Stimulated activated CD4-positive, alpha-beta T cell treated with anti-CD3 and anti-CD28 coated beads, Interleukin-4, amount 100 ng/mL, for 48 hours (primary cell): ENCODE results near the gene MYEOV.
A peak's percentile ranks its signal among the peaks of the same experiment; 100 is the strongest.

Source experiments
- DNase-seq, 2 donors: peaks; one replicate each; pipeline ENCODE4 v3.0.0-alpha.2; 2020; ENCODE audit warnings: low read depth in 2 of 2

The MYEOV gene

DNA sequence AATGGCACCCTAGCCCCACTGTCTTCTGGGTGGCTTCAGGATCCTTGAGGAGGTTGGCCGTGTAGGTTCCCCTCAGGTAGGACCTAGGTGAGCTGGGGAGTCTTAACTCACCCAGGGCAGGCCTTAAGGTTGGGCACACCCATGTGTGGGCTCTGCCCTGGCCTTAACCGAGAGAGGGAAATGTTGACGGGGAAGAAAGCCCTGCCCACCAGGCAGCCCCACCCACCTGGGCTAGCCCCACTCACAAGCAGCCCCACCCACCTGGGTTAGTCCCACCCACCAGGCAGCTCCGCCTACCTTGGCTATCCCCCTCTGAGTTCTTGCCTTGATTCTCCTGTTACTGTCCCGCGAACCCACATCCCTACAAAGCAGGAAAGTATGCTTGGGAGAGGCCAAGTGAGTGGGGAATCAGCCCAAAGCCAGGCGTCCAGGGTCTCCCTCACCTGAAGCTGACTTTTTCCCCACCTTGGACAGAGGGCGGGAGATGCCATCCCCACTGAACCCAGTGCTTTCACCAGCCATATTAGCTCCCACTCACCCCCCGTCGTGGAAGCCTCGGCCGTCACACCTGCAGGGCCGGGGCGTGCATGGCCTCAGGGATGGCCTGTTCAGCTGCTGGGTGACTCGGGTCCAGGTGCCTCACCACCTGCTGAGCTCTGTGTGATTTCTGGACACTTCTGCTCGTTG lies at the start of gene MYEOV:
TSS of gene MYEOV (plus strand) at position 337 of the 687 bp plus-strand sequence. CDS start 1,200 bp downstream, outside the sequence.
- peak; percentile 32 to 42 for DNase-seq

DNA sequence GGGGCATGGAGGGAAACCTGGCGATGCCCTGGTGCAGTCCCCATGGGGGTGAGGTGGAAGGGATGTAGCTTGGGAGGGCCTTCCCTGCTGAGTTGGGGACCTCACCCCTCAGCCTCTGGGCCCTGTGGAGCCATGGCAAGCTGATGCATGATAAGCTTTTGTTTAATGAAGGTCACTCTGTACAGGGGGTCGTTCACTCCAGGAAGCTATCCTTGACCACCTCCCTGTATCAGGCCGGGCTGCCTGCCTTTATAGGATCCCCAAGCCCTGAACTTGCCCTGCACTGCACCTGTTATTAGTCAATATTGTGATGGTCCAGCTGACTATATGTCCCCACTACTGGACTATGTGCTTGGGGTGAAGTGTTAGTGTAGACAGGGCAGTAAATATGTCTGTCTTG lies 49.7 kb upstream of the MYEOV start:
- DNase-seq, result no peak

- no peak for DNase-seq
Measured at GRCh38 chr11:69245041-69245440, 48.9 kb upstream of the MYEOV start.

GRCh38 chr11:69245491-69246345 lies 48.2 kb upstream of the MYEOV start:
- no peak for DNase-seq

DNA sequence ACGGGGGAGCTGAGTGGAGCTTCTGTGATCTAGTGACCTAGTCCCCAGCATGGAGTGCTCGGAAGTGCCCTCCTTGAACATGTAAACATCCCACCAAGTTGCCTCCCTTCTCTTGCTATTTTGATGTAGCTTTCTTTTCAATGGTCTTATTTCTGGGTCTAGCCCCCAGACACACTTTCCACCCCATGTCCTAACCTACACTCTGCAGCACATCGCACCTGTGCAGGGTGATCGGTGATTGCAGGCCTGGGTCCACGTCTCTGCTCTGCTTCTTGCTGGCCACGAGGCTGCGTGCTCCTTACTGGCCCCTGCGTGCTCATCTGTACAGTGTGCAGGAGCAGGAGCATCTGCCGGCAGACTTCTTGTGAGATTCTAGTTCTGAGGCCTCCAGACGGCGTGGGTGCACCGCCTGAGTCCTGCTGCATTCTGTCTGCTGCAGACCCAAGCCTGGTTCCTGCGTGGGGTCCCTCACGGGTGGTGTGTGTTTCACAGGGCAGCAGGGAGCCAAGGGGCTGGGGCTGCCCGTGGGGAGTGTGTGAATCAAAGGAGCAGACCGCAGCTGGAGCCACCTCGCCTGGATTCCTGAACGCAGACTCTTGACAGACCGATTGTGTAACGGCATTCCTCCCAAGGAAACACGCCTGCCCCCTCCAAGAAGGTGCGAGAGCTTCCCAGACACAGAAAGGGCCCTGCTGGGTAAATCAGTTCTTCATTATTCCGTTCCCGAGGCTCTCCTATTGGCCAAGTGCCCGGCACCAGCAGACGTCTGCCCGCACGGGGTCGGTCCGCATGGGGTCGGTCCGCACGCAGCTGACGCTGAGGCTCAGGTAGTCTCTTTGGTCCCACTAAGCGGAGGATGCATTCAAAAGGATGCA lies 44.4 kb upstream of the MYEOV start:
- DNase-seq, result no peak

DNA sequence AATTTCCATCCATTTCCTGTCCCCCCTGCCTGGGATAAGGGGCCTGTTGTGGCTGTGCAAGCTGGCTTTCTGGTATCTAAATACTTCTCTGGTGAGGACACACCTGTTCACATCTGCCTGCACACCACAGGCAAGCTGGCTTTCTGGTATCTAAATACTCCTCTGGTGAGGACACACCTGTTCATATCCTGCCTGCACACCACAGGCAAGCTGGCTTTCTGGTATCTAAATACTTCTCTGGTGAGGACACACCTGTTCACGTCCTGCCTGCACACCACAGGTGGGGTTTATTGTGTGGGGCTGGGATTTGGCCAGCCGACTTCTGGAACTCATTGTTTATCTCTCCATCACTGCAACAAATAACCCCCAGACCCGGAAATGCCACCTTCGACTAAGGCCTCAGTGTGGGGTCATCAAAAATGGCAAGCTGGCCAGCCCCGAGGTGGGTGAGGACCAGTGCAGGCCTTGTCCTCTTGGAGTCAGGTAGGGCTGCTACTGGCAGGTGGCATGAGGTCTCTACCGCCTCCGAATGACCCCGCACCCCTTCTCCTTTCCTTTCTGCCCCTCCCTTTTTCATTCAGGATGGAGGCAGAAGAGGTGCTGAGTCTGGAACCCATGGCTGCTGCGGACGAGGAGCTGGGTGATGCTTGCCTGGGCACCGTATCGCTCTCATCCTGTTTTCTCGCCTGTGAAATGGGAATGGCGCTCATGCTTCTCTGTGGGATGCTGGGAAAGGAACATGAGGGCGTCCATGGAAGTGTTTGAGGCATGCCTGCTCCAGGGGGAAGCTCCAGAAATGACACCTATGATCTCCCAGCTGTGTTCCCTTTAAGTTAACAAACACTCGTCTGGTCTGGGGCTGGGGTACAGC lies 43.5 kb upstream of the MYEOV start:
- no peak for DNase-seq

GRCh38 chr11:69251057-69251393 lies 42.9 kb upstream of the MYEOV start:
- no peak for DNase-seq

GRCh38 chr11:69251639-69252489 lies 42.1 kb upstream of the MYEOV start:
- DNase-seq, result no peak

- DNase-seq, result no peak
Measured at GRCh38 chr11:69252490-69252837, 41.5 kb upstream of the MYEOV start.

- DNase-seq, result no peak
Measured at GRCh38 chr11:69253028-69253427, 40.9 kb upstream of the MYEOV start.

DNA sequence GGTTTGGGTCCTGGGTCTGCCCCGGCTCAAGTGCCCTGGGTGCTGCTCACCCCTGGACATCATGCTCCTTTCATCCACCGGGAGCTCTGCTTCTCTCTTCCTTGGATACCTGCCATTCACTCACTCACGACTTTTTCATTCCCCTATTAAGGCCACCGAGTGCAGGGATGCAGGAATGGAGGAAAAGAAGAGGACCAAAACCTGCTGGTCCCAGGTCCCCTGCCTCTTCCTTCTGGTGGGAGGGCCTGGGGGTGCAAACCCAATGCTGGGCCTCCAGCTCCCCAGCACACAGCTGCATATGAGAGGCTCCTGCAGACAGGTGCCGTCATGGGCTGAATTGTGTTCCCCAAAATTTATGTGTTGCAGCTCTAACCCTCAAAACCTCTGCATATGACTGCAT lies 36.8 kb upstream of the MYEOV start:
- DNase-seq, result no peak

DNA sequence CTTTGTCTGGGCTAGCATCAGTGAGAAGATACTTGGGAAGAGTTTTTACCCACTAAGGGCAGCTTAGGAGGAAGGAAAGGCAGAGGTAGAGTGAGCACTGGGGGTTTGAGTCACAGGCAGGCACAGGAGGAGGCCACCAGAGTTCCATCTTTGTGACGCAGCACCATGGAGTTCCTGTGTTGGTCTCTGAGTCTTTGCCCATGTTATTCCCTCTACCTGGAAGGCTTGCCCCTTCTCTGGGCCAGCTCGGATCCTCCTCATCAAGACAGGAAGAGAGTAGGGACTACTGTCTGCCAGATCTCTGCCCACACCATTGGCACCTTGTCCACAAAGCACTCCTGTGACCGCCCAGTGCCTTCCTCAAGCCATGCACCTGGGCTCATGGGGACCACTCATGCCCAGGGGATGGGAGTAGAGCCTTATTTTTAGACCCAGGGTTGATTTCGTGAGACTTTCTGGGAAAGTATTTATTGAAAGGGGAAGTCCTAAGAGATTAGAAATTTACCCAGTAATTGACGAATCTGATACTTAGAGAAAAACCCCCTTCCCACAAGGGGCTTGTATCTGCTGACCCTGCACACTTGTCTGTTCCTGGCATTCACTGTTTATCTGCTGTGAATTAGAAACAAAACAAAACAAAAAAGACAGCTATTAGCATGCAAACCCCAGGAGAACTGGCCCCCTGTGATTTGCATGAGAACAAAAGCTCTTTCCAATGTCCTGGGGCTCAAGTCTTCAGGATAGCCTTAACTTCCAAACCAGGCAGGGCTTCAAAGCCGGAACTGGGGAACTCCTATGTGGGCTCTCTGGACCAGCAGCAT lies 35.9 kb upstream of the MYEOV start:
- no peak for DNase-seq

- DNase-seq, result no peak
Measured at GRCh38 chr11:69259096-69259495, 34.9 kb upstream of the MYEOV start.

GRCh38 chr11:69260622-69261021 lies 33.3 kb upstream of the MYEOV start:
- no peak for DNase-seq

GRCh38 chr11:69261116-69261515 lies 32.8 kb upstream of the MYEOV start:
- no peak for DNase-seq

DNA sequence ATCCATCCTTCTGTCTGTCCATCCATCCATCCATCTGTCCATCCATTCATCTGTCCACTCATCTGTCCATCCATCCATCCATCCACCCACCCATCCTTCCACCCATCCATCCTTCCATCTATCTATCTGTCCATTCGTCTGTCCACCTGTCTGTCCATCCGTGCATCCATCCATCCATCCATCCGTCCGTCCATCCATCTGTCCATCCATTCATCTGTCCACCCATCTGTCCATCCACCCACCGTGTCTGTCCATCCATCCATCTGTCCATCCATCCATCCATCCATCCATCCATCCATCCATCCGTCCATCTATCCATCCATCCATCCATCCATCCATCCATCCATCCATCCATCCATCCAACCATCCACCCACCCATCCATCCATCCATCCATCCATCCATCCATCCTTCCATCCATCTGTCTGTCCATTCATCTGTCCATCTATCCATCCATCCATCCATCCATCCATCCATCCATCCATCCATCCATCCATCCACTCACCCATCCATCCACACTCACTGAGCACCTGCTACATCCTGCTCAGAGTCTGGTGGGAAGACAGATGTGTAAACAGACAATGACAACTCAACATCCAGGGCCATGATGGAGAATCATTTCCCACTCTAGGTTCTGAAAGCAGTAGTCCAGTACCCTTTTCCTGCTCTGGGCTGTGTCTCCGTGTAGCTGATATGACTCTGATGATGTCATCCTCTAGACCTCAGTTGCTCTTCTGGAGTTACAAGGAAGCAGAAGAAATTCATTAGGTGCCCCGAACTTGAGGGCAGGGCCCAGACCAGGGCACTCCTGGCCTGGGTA lies 30.8 kb upstream of the MYEOV start:
- DNase-seq, result no peak

DNA sequence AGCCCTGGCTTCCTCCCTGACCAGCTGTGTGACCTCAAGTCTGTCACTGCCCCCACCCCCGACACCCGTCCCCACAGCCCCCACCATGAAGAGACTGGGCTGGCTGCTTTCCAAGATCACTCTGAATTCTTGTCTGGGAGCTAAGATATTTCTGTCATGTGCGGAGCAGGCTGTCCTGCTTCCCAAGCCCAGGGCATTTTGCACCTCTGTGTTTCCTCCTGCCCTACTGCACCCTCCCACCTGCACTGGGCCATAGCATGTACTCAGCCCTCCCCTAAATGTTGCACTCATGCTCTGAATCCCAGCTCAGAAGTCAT lies 30.3 kb upstream of the MYEOV start:
- DNase-seq, result no peak

- DNase-seq, result no peak
Measured at GRCh38 chr11:69264486-69264885, 29.5 kb upstream of the MYEOV start.

- no peak for DNase-seq
Measured at GRCh38 chr11:69265210-69265609, 28.7 kb upstream of the MYEOV start.
